Activated CD4-positive, alpha-beta T cell treated with anti-CD3 and anti-CD28 coated beads, Interleukin-2, Interleukin-6, amounts not matched to agents 100 ng/mL and 50 ng/mL, durations not matched to agents 16 hours and 8 hours (primary cell): ENCODE measurements around the gene HECW1.
"Not testable (repeated sequence)": the region's sequence is repeated elsewhere in the genome, so short reads cannot be mapped to it uniquely, and the experiment has no call there.

Experiments used
- DNase-seq: peaks from one replicate; pipeline ENCODE4 v3.0.0-alpha.2; 2020

HECW1 gene

GRCh38 chr7:43211693-43212092 lies 99.2 kb downstream of the HECW1 start:
- no peak for DNase-seq

- DNase-seq: no peak
Measured at GRCh38 chr7:43212921-43213320, 100.5 kb downstream of the HECW1 start.

GRCh38 chr7:43215061-43215460 lies 102.6 kb downstream of the HECW1 start:
- no peak for DNase-seq

GRCh38 chr7:43217055-43217454 lies 104.6 kb downstream of the HECW1 start:
- no peak for DNase-seq

- not testable (repeated sequence) for DNase-seq
Measured at GRCh38 chr7:43218901-43219300, 106.5 kb downstream of the HECW1 start.

GRCh38 chr7:43220250-43220649 lies 107.8 kb downstream of the HECW1 start:
- DNase-seq: no peak

GRCh38 chr7:43220742-43221141 lies 108.3 kb downstream of the HECW1 start:
- DNase-seq: no peak

GRCh38 chr7:43229801-43230200 lies 117.4 kb downstream of the HECW1 start:
- no peak for DNase-seq

GRCh38 chr7:43232366-43232765 lies 119.9 kb downstream of the HECW1 start:
- no peak for DNase-seq

GRCh38 chr7:43234073-43234472 lies 121.6 kb downstream of the HECW1 start:
- DNase-seq: no peak

GRCh38 chr7:43234968-43235367 lies 122.5 kb downstream of the HECW1 start:
- DNase-seq: no peak

GRCh38 chr7:43240565-43240964 lies 128.1 kb downstream of the HECW1 start:
- DNase-seq: no peak

- DNase-seq: no peak
Measured at GRCh38 chr7:43242628-43243255, 130.3 kb downstream of the HECW1 start.

- DNase-seq: no peak
Measured at GRCh38 chr7:43244232-43244631, 131.8 kb downstream of the HECW1 start.

- DNase-seq: no peak
Measured at GRCh38 chr7:43244784-43245183, 132.3 kb downstream of the HECW1 start.

- no peak for DNase-seq
Measured at GRCh38 chr7:43247757-43248156, 135.3 kb downstream of the HECW1 start.

- DNase-seq: no peak
Measured at GRCh38 chr7:43248553-43248952, 136.1 kb downstream of the HECW1 start.

GRCh38 chr7:43248961-43249822 lies 136.7 kb downstream of the HECW1 start:
- no peak for DNase-seq

GRCh38 chr7:43249823-43250145 lies 137.3 kb downstream of the HECW1 start:
- DNase-seq: no peak

- DNase-seq: peak; percentile 77
Measured at GRCh38 chr7:43260980-43261878, 148.8 kb downstream of the HECW1 start.

- DNase-seq: no peak
Measured at GRCh38 chr7:43265139-43265538, 152.7 kb downstream of the HECW1 start.

GRCh38 chr7:43273939-43274719 lies 161.7 kb downstream of the HECW1 start:
- DNase-seq: no peak

GRCh38 chr7:43274752-43275151 lies 162.3 kb downstream of the HECW1 start:
- no peak for DNase-seq
